GM10266 (cell line): ENCODE results near the gene RAD51D.
"Not testable (repeated sequence)": the region's sequence is repeated elsewhere in the genome, so short reads cannot be mapped to it uniquely, and the experiment has no call there.

ENCODE experiments used
- DNase-seq: peaks from one replicate; pipeline ENCODE4 v3.0.0; 2012; ENCODE audit errors: extremely low spot score
- CTCF ChIP-seq: IDR thresholded peaks from 2 replicates; pipeline ENCODE4 v1.5.1; 2012; ENCODE audit warnings: mild to moderate bottlenecking, low read depth; ENCODE audit not compliant: control insufficient read depth, insufficient read depth; ENCODE audit errors: missing control alignments

Gene RAD51D

GRCh38 chr17:35101725-35102124 is 17.9 kb downstream of the RAD51D start:
- no peak for TF ChIP-seq CTCF
- DNase-seq = no peak

- DNase-seq = no peak
- no peak for TF ChIP-seq CTCF
These were observed 18.6 kb downstream of the RAD51D start for GRCh38 chr17:35101036-35101435.

GRCh38 chr17:35099908-35100307 is 19.8 kb downstream of the RAD51D start:
- TF ChIP-seq CTCF = no peak
- DNase-seq = no peak

GRCh38 chr17:35097776-35098175 is 21.9 kb downstream of the RAD51D start:
- TF ChIP-seq CTCF = no peak

GRCh38 chr17:35095741-35096140 is 23.9 kb downstream of the RAD51D start:
- no peak for TF ChIP-seq CTCF
- DNase-seq = no peak

More at GRCh38 chr17:35097776-35098175, 21.9 kb downstream of the RAD51D start:
- DNase-seq = no peak

GRCh38 chr17:35094902-35095301 is 24.8 kb downstream of the RAD51D start:
- no peak for DNase-seq
- no peak for TF ChIP-seq CTCF

- DNase-seq = not testable (repeated sequence)
These were observed 29.0 kb downstream of the RAD51D start for GRCh38 chr17:35090707-35091106.

GRCh38 chr17:35089586-35090296 is 29.9 kb downstream of the RAD51D start:
- peak; percentile 27 for DNase-seq
- TF ChIP-seq CTCF = no peak
